ENCODE results near the gene ABI3BP.
"Not testable (repeated sequence)": the region's sequence is repeated elsewhere in the genome, so short reads cannot be mapped to it uniquely, and the experiment has no call there.

The ABI3BP gene

DNA sequence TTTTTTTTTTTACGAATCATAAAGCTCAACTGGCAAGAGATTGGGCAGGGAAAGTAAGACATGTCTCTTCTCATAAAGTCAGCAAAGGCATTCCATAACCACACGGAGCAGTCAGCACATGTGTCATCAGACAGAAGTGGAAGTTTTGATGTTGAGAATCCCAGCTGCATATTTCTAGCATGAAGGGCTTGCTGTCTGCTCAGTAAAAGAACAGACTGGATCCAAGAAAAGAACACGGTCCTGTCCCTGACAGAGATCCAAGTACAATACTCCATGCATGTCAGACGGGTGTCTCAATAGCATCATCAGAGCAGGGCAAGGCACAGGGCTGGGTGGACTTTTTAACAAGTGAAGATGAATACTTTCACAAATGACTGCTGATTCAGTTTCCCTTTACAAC, 38.2 kb downstream of the ABI3BP start:
- no peak overlapping the region for H3K4me3 ChIP-seq (ENCODE audit: low read length)
- no peaks in the 10 kb centered on the region for H3K36me3 ChIP-seq (ENCODE audit: insufficient read depth, low read length)
- H3K4me1 ChIP-seq (ENCODE audit: insufficient read depth, low read length), result no peaks in the 10 kb centered on the region
- no peaks in the 10 kb centered on the region for H3K9me3 ChIP-seq (ENCODE audit: low read length)
- no peak overlapping the region for H2AFZ ChIP-seq (ENCODE audit: low read depth, low read length)
- peaks cover 2% of the 10 kb centered on the region for H3K27me3 ChIP-seq (ENCODE audit: insufficient read depth, low read length)

DNA sequence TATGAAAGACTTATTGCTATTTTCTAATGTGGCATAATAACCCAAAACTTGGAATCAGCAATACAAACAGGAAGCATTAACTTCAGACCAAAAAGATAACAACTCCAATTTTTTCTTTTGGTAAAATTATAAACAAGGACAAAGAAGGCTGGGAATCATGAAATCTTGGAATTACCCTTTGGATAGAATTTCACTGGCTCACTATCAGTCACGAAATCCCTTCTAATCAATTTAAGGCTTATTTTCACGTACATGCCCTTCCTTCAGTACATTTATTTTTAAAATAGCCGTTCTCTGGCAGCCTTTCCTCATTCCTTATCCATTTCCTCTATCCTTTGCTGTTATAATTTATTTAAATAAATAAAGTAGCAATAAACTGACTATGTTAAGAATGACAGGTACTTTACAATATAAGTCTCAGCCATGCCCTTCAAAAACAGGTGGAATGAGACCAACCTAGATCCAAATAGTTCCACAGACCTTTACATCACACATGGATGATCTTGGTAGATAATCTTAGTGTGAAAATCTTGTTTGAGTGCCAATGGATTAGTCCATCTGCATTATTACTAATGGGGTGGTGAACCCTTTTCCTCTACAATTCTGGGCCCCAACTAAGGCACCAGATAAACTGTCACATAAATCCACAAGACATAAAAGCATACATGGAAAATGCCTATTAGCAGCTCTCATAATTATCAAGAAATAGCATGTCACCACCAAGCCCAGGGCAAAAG, 38.9 kb downstream of the ABI3BP start:
- Histone ChIP-seq H3K36me3 (ENCODE audit: insufficient read depth, low read length) (no peaks in the 10 kb centered on the region), H2AFZ (ENCODE audit: low read depth, low read length) (no peak overlapping the region), H3K9me3 (ENCODE audit: low read length) (no peaks in the 10 kb centered on the region), H3K4me1 (ENCODE audit: insufficient read depth, low read length) (no peaks in the 10 kb centered on the region), H3K27me3 (ENCODE audit: insufficient read depth, low read length) (peaks cover 2% of the 10 kb centered on the region), H3K4me3 (ENCODE audit: low read length) (no peak overlapping the region)

DNA sequence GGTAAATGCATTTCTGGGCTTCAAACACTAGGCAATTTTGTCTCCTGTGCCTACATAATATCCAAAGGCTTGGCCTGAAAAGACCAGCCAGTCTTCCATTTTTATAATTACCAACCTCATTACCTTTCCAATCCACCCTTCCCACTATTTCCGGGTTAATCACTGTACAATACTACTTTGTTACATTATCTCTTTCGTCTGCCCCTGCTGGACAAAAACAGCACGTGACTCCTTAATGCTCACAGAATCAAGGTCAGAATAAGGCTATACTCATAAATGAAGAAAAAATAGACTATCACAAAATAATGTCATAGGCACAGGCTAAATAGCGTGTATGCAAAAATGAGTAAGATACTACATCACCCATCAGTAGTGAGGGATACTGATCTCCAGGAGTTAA, 40.1 kb downstream of the ABI3BP start:
- no peaks in the 10 kb centered on the region for H3K36me3 ChIP-seq (ENCODE audit: insufficient read depth, low read length)
- H3K4me3 ChIP-seq (ENCODE audit: low read length), result no peak overlapping the region
- H3K9me3 ChIP-seq (ENCODE audit: low read length), result no peaks in the 10 kb centered on the region
- no peaks in the 10 kb centered on the region for H3K4me1 ChIP-seq (ENCODE audit: insufficient read depth, low read length)
- no peak overlapping the region for H2AFZ ChIP-seq (ENCODE audit: low read depth, low read length)
- peaks cover 2% of the 10 kb centered on the region for H3K27me3 ChIP-seq (ENCODE audit: insufficient read depth, low read length)

- Histone ChIP-seq H3K27me3 (ENCODE audit: insufficient read depth, low read length) (no peaks in the 10 kb centered on the region), H3K9me3 (ENCODE audit: low read length) (no peaks in the 10 kb centered on the region), H2AFZ (ENCODE audit: low read depth, low read length) (no peak overlapping the region), H3K4me1 (ENCODE audit: insufficient read depth, low read length) (no peaks in the 10 kb centered on the region), H3K36me3 (ENCODE audit: insufficient read depth, low read length) (no peaks in the 10 kb centered on the region), H3K4me3 (ENCODE audit: low read length) (no peak overlapping the region)
These were observed 46.1 kb downstream of the ABI3BP start for GRCh38 chr3:100947119-100947518.

DNA sequence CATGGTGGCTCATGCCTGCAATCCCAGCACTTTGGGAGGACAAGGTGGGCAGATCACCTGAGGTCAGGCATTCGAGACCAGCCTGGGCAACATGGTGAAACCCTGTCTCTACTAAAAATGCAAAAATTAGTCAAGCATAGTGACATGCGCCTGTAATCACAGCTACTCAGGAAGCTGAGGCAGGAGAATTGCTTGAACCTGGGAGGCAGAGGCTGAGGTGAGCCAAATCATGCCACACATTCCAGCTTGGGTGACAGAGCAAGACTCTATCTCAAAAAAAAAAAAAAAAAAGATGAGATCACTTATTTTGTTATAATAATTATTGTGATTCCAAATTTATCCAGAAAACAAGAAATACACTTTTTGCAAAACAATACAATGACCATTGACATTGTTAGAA, 47.1 kb downstream of the ABI3BP start:
- H2AFZ ChIP-seq (ENCODE audit: low read depth, low read length); H3K27me3 ChIP-seq (ENCODE audit: insufficient read depth, low read length); H3K4me3 ChIP-seq (ENCODE audit: low read length); H3K4me1 ChIP-seq (ENCODE audit: insufficient read depth, low read length); H3K9me3 ChIP-seq (ENCODE audit: low read length); H3K36me3 ChIP-seq (ENCODE audit: insufficient read depth, low read length): not testable (repeated sequence)

GRCh38 chr3:100941451-100941850, 51.8 kb downstream of the ABI3BP start:
- no peak overlapping the region for H2AFZ ChIP-seq (ENCODE audit: low read depth, low read length)
- no peak overlapping the region for H3K4me3 ChIP-seq (ENCODE audit: low read length)
- H3K36me3 ChIP-seq (ENCODE audit: insufficient read depth, low read length), result no peaks in the 10 kb centered on the region
- no peaks in the 10 kb centered on the region for H3K4me1 ChIP-seq (ENCODE audit: insufficient read depth, low read length)
- no peaks in the 10 kb centered on the region for H3K27me3 ChIP-seq (ENCODE audit: insufficient read depth, low read length)
- no peaks in the 10 kb centered on the region for H3K9me3 ChIP-seq (ENCODE audit: low read length)

GRCh38 chr3:100941041-100941440, 52.2 kb downstream of the ABI3BP start:
- H2AFZ ChIP-seq (ENCODE audit: low read depth, low read length), result no peak overlapping the region
- H3K9me3 ChIP-seq (ENCODE audit: low read length), result no peaks in the 10 kb centered on the region
- H3K4me3 ChIP-seq (ENCODE audit: low read length), result no peak overlapping the region
- no peaks in the 10 kb centered on the region for H3K4me1 ChIP-seq (ENCODE audit: insufficient read depth, low read length)
- no peaks in the 10 kb centered on the region for H3K27me3 ChIP-seq (ENCODE audit: insufficient read depth, low read length)
- H3K36me3 ChIP-seq (ENCODE audit: insufficient read depth, low read length), result no peaks in the 10 kb centered on the region

DNA sequence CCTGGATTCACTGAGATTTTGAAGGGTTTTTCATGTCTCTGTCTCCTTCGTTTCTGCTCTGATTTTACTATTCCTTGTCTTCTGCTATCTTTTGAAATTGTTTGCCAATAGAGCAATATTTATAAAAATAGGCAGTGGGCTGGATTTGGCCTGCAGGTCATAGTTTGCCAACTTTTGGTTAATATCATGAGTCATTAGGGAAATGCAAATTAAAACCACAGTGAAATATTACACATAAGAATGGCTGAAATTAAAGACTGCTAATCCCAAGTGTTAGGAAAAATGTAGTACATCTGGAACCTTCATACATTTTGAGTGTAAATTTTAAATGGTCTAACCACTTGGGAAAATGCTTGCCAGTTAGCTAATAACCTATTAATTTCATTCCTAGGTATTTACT, 56.3 kb downstream of the ABI3BP start:
- no peaks in the 10 kb centered on the region for H3K4me1 ChIP-seq (ENCODE audit: insufficient read depth, low read length)
- no peak overlapping the region for H2AFZ ChIP-seq (ENCODE audit: low read depth, low read length)
- H3K4me3 ChIP-seq (ENCODE audit: low read length), result no peak overlapping the region
- H3K27me3 ChIP-seq (ENCODE audit: insufficient read depth, low read length), result no peaks in the 10 kb centered on the region
- H3K9me3 ChIP-seq (ENCODE audit: low read length), result no peaks in the 10 kb centered on the region
- H3K36me3 ChIP-seq (ENCODE audit: insufficient read depth, low read length), result no peaks in the 10 kb centered on the region

GRCh38 chr3:100932491-100932890, 60.7 kb downstream of the ABI3BP start:
- H2AFZ ChIP-seq (ENCODE audit: low read depth, low read length), result no peak overlapping the region
- H3K4me1 ChIP-seq (ENCODE audit: insufficient read depth, low read length), result no peaks in the 10 kb centered on the region
- no peaks in the 10 kb centered on the region for H3K27me3 ChIP-seq (ENCODE audit: insufficient read depth, low read length)
- H3K36me3 ChIP-seq (ENCODE audit: insufficient read depth, low read length), result no peaks in the 10 kb centered on the region
- no peaks in the 10 kb centered on the region for H3K9me3 ChIP-seq (ENCODE audit: low read length)
- H3K4me3 ChIP-seq (ENCODE audit: low read length), result no peak overlapping the region

DNA sequence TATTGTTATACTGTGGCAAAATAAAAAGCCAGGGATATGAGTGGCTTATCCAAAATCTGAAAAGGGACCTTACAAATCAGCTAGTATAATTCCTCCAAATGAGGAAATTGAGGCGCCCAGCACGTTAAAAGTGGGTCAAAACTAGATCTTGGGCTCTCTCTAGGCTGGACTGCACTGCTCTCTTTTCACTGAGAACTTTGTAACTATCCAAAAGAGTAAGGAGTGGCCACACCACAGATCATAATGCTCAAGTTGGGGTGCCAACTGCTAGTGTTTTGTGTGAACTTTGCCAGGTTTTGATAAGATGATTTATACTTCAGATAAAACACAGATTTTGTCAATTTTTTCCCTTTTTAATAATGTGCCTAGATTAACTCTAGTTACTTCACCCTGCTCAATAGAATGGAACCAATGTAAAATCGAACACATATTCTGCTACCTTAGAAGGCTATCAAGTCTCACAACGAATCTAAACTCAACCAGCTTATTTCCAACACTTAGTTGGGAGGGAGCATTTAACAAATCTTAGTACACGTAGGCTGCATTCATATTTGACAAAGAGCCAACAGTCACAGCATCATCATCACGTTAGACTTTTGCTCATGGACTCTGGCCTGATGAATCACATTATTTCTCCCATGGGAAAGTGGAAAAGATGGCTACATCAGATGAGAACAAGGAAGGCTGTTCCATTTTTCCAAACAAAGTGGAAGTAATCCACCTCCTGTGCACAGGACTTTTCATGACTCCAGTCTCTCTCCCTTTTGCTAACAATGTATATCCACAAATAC, 64.4 kb downstream of the ABI3BP start:
- Histone ChIP-seq H3K9me3 (ENCODE audit: low read length) (no peaks in the 10 kb centered on the region), H3K27me3 (ENCODE audit: insufficient read depth, low read length) (no peaks in the 10 kb centered on the region), H3K4me1 (ENCODE audit: insufficient read depth, low read length) (no peaks in the 10 kb centered on the region), H3K36me3 (ENCODE audit: insufficient read depth, low read length) (no peaks in the 10 kb centered on the region), H2AFZ (ENCODE audit: low read depth, low read length) (no peak overlapping the region), H3K4me3 (ENCODE audit: low read length) (no peak overlapping the region)

- Histone ChIP-seq H2AFZ (ENCODE audit: low read depth, low read length) (no peak overlapping the region), H3K36me3 (ENCODE audit: insufficient read depth, low read length) (no peaks in the 10 kb centered on the region), H3K4me1 (ENCODE audit: insufficient read depth, low read length) (no peaks in the 10 kb centered on the region), H3K4me3 (ENCODE audit: low read length) (no peak overlapping the region), H3K9me3 (ENCODE audit: low read length) (no peaks in the 10 kb centered on the region), H3K27me3 (ENCODE audit: insufficient read depth, low read length) (no peaks in the 10 kb centered on the region)
These were observed 65.4 kb downstream of the ABI3BP start for GRCh38 chr3:100927775-100928174.

- H2AFZ ChIP-seq (ENCODE audit: low read depth, low read length), result no peak overlapping the region
- no peaks in the 10 kb centered on the region for H3K36me3 ChIP-seq (ENCODE audit: insufficient read depth, low read length)
- H3K27me3 ChIP-seq (ENCODE audit: insufficient read depth, low read length), result no peaks in the 10 kb centered on the region
- no peaks in the 10 kb centered on the region for H3K4me1 ChIP-seq (ENCODE audit: insufficient read depth, low read length)
- no peak overlapping the region for H3K4me3 ChIP-seq (ENCODE audit: low read length)
- H3K9me3 ChIP-seq (ENCODE audit: low read length), result no peaks in the 10 kb centered on the region
These were observed 77.3 kb downstream of the ABI3BP start for GRCh38 chr3:100915706-100916495.

All from neuron (in vitro differentiated cells).